Left colon (tissue), 2 donors: ENCODE measurements around the gene CXCL5. TPM values are rescaled to one million over a fixed set of nuclear protein-coding genes. Genes with fewer than 3 reads are reported as not detected.
A peak's percentile ranks its signal among the peaks of the same experiment; 100 is the strongest.
"Not testable (repeated sequence)": the region's sequence is repeated elsewhere in the genome, so short reads cannot be mapped to it uniquely, and the experiment has no call there.

Experiments used
- ATAC-seq: fragments of 200-7000 bp; cut with Tn5 transposase; one replicate; pipeline ENCODE4 v1.9.1; 2020; ENCODE audit warnings: mild to moderate bottlenecking, moderate library complexity
- DNase-seq, 2 donors: peaks; one replicate each; pipeline ENCODE4 v3.0.0-alpha.2; 2020
- intact Hi-C, 2 donors: fragments of 100-400 bp; cut with DNase I in 1 of 2; cut with micrococcal nuclease in 1 of 2; formaldehyde crosslinking; loops; one replicate each; pipeline versions ENCODE4 v1.11.2 to v1.14.0; 2022; cut with DNase I, micrococcal nuclease
- total RNA-seq, 2 donors: library from RNA; stranded (reverse); fragmentation: NEBNext Ultra II Directional; extraction: Animal tissue kit (Norgen Biotek cat#: 25700); gene quantifications; one replicate each; pipeline ENCODE4 v1.2.1, GENCODE V29; 2021
- donor health status: DM: no; HTN: no; CAD: no.
- donor health status: DM: yes; HTN: yes; CAD: no.

CXCL5 gene
- total RNA-seq, 2 donors from 2014 or later: 0.55 TPM; not detected in 1

- ATAC-seq, intact Hi-C loops, DNase-seq: not testable (repeated sequence)
Observed at GRCh38 chr4:73981175-73981574, 17.3 kb downstream of the CXCL5 start.

GRCh38 chr4:73979407-73979957 lies 19.0 kb downstream of the CXCL5 start:
- no peak for ATAC-seq
- intact Hi-C loops: no loop called here
- DNase-seq: no peak

GRCh38 chr4:73978886-73979285 lies 19.6 kb downstream of the CXCL5 start:
- DNase-seq: no peak
- ATAC-seq: peak; percentile 34
- intact Hi-C loops: no loop called here

- ATAC-seq (no peak), DNase-seq (no peak)
- intact Hi-C loops: no loop called here
Observed at GRCh38 chr4:73976716-73977115, 21.8 kb downstream of the CXCL5 start.

- no peak for ATAC-seq
- DNase-seq: no peak
- intact Hi-C loops: no loop called here
Observed at GRCh38 chr4:73976217-73976616, 22.3 kb downstream of the CXCL5 start.

GRCh38 chr4:73974352-73974751 lies 24.1 kb downstream of the CXCL5 start:
- intact Hi-C loops: no loop called here
- ATAC-seq (no peak), DNase-seq (no peak)

GRCh38 chr4:73970945-73971344 lies 27.5 kb downstream of the CXCL5 start:
- intact Hi-C loops: no loop called here
- DNase-seq (no peak), ATAC-seq (no peak)

- DNase-seq: no peak
- no peak for ATAC-seq
- intact Hi-C loops: no loop called here
Observed at GRCh38 chr4:73970011-73970410, 28.5 kb downstream of the CXCL5 start.

GRCh38 chr4:73967866-73968265 lies 30.6 kb downstream of the CXCL5 start:
- no peak for ATAC-seq
- no peak for DNase-seq
- intact Hi-C loops: no loop called here

- intact Hi-C loops: no loop called here
- ATAC-seq (peak; percentile 51), DNase-seq (peak in 1 of 2 donors; percentile 14)
Observed at GRCh38 chr4:73964862-73965611, 33.4 kb downstream of the CXCL5 start.

- ATAC-seq (no peak), DNase-seq (no peak)
- intact Hi-C loops: no loop called here
Observed at GRCh38 chr4:73962724-73963123, 35.8 kb downstream of the CXCL5 start.

GRCh38 chr4:73959041-73959440 lies 39.4 kb downstream of the CXCL5 start:
- DNase-seq, ATAC-seq, intact Hi-C loops: not testable (repeated sequence)

- no peak for DNase-seq
- ATAC-seq: no peak
- intact Hi-C loops: no loop called here
Observed at GRCh38 chr4:73952352-73952751, 46.1 kb downstream of the CXCL5 start.

- DNase-seq, intact Hi-C loops, ATAC-seq: not testable (repeated sequence)
Observed at GRCh38 chr4:73950376-73950920, 48.0 kb downstream of the CXCL5 start.

GRCh38 chr4:73948990-73949706 lies 49.3 kb downstream of the CXCL5 start:
- ATAC-seq (peak; percentile 62), DNase-seq (no peak)
- intact Hi-C loops: loop anchor here in 1 of 2 donors (10.0 kb wide), 1 partner anchor 186 kb away; no protein-coding TSS in a partner anchor

- intact Hi-C loops: loop anchor here in 1 of 2 donors (10.0 kb wide), 1 partner anchor 187 kb away; no protein-coding TSS in a partner anchor
- no peak for DNase-seq
- no peak for ATAC-seq
Observed at GRCh38 chr4:73948291-73948690, 50.2 kb downstream of the CXCL5 start.

GRCh38 chr4:73947239-73947985 lies 51.1 kb downstream of the CXCL5 start:
- ATAC-seq (no peak), DNase-seq (no peak)
- intact Hi-C loops: loop anchor here in 1 of 2 donors (10.0 kb wide), 1 partner anchor 187 kb away; no protein-coding TSS in a partner anchor

GRCh38 chr4:73945674-73946449 lies 52.6 kb downstream of the CXCL5 start:
- intact Hi-C loops: loop anchor here in 1 of 2 donors (10.0 kb wide), 1 partner anchor 189 kb away; no protein-coding TSS in a partner anchor
- ATAC-seq (no peak), DNase-seq (no peak)
